ENCODE results near the gene LCOR. TPM values are rescaled to one million over a fixed set of nuclear protein-coding genes. Genes with fewer than 3 reads are reported as not detected.
"Not testable (repeated sequence)": the region's sequence is repeated elsewhere in the genome, so short reads cannot be mapped to it uniquely, and the experiment has no call there.

The LCOR gene
- total RNA-seq, 1 donor from 2014 or later, result 31.3 TPM

DNA sequence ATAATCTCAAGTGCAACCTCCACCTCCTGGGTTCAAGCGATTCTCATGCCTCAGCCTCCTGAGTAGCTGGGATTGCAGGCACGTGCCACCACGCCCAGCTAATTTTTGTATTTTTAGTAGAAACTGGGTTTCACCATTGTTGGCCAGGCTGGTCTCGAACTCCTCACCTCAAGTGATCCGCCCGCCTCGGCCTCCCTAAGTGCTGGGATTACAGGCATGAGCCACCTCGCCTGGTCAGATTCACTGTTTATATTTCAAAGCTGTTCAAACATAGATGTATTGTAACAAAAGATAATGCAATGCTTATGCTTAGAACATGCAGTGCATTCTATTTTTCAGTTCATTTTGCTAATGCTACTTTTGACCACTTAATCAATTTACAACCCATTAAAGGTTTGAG, 111.1 kb downstream of the LCOR start:
- not testable (repeated sequence) for DNase-seq

DNA sequence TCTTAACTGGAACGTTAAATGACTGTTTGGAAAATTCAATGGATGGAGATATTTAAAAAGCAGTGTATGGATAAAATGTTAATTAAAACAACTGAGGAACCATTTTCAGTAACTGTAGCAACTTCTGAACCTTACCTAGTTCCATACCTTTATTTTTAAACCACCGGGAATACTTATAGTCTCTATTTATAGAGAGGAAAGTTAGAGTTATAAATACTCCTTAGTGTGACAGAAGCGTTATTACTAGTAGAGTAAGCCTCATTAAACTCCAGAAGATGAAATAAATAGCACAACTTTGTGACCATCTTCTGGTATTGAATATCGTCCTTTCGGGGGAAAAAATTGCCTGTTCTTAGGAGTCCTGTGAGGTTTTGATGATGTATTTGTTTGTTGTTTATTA, 114.9 kb downstream of the LCOR start:
- DNase-seq, result no peak

DNA sequence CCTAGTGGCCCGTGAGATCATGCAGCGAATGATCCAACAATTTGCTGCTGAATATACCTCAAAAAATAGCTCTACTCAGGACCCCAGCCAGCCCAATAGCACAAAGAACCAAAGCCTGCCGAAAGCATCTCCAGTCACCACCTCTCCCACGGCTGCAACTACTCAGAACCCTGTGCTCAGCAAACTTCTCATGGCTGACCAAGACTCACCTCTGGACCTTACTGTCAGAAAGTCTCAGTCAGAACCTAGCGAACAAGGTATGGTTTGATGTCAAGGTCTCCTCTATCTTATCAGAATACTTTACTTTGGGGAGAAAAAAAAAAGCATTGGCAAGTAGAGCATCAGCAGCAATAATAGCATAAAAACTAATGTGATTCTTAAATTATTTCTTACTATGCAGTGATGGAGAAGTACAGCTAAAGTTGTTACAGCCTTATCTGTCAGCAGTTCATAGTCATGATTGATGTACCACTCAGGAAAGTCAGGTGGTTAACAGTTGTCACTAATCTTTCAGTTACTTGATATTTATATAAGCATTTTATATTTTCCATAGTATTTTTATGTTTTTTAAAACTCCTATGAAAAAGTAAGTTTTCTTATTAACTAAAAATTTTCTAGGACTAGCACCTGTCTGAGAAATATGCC, 117.1 kb downstream of the LCOR start:
- no peak for DNase-seq

DNA sequence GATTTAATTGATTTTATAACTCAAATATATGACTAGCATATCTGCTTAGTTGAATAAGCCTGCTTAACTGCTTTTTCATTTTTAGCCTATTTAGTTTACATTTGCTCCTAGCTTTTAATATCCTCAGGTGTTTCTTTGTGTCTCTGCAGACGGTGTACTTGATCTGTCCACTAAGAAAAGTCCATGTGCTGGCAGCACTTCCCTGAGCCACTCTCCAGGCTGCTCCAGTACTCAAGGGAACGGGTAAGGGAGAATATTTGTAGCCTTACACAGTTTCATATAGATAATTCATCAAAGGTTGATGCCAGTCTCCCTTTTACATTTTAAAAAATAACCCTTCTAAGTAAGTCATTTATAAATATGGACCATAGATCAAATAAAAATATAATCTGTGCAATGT, 119.9 kb downstream of the LCOR start:
- DNase-seq, result no peak

DNA sequence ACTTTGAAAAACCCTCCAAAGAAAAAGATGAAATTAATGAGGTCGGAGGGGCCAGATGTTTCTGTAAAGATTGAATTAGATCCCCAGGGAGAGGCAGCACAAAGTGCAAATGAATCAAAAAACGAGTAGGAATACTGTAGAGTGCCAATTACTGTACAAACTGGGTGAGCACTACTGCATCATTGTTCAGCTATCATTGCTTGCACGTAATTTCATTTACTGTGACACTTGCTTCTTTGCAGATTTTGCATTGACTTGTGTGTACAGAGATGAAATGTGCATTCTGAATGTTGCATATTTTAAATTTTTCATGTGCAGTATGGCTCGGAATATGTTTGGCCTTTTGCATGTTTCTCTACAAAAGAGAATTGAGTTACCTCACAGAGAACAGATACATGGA, 123.7 kb downstream of the LCOR start:
- no peak for DNase-seq

DNA sequence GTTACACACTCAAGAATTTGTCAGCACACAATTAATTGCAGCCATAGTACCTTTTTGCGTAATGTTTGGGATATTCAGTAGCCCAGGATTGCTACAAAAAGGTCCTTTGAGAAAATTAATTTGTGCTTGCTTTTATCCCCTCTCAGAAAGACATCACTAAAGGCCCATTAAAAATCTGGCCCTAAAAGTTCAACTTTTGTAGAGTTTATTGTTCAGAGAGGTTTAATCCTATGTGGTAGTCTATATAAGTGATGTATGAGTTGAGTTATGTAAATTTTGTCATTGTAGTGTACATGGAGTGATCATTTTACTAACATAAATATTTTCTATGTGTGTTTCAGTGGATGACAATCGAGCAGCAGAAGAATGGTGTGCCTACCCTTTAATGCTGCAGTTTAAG, 126.0 kb downstream of the LCOR start:
- no peak for DNase-seq

DNA sequence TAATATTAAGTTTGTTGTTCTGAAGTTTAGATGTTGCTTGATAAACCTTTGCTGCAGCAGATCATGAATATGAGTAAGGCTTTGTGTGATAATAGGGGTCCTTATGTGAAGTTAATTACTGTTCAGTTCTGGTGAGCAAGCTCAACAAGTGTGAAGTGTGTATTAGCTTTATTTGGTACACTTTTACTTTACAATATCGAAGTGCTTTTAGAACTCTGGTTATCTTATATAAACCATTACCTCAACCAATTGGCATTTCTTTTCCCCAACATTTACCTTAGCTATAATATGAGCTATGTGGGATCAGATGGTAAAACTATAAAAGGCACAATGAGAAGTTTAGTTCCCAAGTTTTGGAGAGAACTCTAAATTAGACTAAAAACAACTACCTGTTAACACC, 127.6 kb downstream of the LCOR start:
- DNase-seq, result no peak

DNA sequence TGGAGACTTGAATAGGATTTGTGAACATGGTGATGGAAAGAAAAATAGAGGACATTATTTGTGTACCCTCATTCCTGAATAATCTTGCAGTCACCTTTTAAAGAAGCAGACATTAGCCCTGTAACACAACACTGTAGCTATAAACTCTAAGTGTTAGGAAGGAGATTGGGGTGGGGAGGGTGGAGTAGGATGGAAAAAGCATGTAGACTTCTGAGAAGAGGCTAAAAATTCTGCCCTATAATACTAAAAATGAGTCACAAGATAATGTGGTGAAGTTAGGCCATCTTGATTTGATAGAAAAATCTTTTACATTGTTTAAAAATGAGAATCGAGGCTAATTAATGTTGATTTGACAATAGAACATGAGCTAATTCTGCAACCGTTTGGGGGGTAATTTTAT, 128.8 kb downstream of the LCOR start:
- DNase-seq, result no peak

DNA sequence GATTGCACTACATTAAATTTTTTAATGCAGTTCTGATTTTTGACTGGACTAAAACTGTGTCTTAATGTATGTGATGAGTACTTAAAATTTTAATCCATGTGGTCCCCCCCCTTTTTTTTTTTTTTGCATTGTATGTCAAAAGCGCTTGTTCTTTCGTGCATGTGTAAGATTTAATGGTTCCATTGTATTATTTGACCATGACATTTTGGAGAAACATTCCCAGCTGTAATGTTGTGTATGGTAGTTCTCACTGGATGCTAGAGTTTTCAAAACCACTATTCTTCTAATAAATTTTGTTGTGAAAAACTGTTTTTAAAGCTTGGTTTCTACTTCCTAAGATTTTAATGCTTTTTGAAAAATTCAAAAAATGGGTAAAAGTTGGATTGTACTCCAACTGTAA, 132.0 kb downstream of the LCOR start:
- no peak for DNase-seq

DNA sequence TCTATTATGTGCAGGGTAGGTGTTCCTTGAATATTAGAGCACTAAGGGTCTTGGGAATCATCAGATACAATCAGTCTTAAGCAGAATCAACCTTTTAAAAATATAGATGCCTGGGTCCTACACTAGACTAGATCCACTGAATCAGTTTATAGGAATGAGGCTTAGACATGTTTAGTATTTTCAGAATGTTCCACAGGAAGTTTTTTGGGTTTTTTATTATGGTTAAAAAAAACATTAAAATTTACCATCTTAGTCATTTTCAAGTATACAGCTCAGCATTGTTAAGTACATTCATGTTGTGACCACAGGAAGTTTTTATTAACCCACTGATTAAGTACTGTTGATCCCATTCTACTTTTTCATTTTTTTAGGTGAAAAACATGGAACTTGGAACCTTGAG, 135.7 kb downstream of the LCOR start:
- DNase-seq, result no peak

DNA sequence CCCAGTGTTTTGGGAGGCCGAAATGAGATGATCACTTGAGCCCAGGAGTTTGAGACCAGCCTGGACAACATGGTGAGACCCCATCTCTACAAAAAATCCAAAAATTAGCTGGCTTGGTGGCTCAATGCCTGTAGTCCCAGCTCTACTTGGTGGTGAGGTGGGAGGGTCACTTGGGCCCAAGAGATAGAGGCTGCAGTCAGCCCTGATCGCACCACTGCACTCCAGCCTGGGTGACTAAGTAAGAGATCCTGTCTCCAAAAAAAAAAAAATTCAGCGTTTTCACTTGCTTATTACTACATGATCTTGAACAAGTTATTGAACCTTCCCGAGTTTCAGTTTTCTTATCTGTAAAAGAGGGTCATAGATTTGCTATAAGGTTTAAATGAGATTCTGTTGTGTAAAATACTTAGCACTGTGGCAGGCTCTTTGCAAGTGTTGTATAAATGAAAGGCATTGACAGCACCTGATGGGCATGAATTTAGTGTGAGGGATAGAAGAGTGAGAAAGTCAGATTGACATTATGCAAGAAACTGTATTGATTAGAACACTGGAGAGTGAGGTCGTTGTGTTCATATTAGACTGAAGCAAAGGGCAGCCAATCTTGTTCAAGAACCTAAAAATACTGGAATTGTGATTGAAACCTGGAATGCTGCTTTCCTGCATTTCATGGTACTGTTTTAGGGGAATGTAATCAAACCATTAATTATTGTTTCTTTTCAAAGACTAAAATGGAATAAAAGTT, 136.8 kb downstream of the LCOR start:
- DNase-seq, result no peak

DNA sequence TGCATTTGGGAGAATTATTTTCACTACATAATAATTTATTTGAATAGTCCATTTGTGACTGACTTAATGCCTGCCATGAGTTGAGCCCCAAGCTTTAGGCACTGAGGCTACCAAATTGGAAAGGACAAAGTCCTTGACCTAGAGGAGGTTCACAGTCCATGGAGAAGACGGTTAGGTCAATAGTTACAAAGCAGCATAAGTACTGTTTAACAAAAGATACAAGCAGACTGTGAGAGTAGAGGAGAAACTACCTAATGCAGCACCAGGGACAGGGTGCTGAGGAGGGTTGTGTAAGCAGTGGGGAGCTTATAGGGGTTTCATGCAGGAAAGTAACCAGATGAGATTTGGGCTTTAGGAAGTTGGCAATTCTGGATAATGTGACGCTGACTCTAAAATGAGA, 139.2 kb downstream of the LCOR start:
- DNase-seq, result no peak

DNA sequence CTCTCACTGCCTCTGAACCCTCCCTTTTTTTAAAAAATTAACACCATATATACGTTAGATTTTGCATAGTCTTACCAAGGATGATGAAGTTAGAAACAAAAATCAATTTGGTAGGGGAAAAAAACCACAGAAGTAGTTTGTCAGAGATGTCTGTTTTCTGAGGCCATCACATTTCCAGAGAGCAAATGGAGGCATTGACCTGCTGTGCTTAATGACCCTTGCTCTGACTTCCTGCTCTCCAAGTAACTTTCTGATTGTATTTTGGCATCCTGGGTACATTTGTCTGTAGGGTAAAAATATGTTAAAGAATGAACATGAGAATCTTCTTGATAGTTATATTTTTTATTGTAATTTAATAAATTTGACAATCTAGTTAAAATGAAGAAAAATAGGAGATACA, 140.2 kb downstream of the LCOR start:
- DNase-seq, result no peak

DNA sequence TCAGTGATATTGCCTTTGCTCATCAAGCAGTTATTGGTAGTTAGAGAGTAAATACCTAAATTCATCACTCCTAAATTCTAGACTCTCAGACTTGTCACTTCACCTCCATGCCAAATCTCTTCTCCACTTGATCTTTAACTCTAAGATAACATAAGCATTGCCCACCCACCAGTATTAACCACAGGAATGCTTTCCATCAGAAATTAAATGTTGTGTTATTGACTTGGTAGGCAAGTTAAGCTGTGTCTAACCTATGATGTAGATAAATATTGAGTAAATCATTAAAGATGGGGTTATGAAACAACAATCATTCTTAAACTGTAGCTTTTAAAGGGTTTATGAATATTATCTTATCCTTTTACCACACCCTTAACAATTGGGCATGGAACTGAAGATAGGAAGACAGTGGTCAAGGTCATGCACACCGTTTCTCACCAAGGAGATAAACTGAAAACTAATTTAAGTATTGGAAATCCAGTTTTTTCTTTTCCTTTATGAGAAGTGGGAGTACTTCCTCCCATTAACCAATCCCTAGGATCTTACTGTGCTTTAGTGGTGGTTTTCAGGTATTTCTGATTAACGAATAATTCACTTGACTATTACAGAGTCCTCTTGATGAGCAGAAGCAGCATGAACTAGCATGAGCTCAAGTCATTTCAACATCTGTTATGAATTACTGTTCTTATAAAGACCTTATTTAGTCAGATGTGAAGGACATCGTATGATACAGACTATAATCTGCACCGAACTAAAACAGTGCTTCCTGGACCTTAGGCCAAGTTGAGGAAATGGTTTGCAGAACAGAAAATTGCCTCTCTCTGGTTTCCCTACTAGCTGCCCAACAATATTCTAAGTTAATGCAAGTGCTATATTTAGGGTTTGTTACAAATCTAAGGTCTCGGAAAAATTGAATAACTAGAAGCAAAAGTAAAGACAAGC, 142.0 kb downstream of the LCOR start:
- peak; percentile 12 for DNase-seq

DNA sequence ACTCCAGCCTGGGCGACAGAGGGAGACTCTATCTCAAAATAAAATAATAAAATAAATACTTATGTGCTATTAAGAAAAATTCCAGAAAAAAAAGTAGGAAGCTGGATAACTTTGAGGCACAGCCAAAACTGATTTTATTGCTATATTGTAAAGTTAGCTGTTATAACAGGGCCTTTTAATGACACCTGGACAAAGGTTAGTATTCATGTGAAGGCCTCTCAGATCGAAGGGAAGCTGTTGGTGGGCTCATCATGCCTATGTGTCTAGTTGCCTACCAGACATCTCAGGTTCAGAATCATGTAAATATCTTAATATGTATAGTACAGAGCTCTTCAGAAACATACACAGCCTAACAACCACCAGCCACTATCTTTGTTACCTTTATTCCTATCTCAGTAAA, 143.0 kb downstream of the LCOR start:
- DNase-seq, result no peak

DNA sequence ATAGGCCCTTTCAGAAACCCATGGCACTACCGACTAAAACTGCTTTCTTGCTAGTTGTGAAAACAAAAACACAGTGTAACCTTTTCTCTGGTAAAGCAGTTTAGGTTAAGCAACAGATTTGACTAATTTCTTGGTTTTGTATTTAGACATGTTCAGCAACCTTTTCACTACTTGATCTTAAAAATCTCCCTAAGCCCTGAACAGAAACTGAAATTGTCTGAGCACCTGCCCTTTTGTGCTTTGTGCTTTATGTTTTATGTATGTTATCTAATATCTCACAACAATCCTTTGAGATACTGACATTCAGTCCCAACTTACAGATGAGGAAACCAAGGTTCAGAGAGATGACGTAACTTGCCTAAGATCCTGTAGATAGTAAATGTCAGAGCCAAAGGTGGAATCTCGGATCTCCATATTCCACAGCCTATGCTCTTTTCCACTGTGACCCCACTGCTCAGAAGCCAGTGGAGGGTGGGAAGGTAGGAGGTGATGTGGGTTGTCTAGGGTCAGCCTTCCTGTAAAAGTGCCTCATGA, 146.6 kb downstream of the LCOR start:
- no peak for DNase-seq

DNA sequence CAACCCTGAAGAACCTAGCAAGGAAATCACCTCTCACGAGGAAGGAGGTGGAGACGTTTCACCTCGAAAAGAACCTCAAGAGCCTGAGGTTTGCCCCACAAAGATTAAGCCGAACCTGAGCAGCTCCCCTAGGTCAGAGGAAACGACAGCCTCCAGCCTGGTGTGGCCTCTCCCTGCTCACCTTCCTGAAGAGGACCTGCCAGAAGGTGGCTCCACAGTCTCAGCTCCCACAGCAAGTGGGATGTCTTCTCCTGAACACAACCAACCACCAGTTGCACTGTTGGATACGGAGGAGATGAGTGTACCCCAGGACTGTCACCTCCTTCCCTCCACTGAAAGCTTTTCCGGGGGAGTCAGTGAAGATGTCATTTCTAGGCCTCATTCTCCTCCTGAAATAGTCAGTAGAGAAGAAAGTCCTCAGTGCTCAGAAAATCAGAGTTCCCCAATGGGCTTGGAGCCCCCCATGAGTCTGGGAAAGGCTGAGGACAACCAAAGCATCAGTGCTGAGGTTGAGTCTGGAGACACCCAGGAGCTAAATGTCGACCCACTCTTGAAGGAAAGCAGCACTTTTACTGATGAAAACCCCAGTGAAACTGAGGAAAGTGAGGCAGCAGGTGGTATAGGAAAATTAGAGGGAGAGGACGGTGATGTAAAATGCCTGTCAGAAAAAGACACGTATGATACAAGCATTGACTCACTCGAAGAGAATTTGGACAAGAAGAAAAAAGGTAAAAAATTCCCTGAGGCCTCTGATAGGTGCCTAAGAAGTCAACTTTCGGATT, 150.2 kb downstream of the LCOR start:
- DNase-seq, result no peak

DNA sequence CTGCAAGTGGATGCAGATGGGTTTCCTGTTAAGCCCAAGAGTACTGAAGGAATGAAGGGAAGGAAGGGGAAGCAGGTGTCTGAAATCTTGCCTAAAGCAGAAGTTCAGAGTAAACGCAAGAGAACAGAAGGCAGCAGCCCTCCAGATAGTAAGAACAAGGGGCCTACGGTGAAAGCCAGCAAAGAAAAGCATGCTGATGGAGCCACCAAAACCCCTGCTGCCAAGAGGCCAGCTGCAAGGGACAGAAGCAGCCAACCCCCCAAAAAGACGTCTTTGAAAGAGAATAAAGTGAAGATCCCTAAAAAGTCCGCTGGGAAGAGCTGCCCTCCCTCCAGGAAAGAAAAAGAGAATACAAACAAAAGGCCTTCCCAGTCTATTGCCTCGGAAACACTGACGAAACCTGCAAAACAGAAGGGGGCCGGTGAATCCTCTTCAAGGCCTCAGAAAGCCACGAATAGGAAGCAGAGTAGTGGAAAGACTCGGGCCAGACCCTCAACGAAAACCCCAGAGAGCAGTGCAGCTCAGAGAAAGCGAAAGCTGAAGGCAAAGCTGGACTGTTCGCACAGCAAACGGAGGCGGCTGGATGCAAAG, 152.5 kb downstream of the LCOR start:
- peak; percentile 23 for DNase-seq

DNA sequence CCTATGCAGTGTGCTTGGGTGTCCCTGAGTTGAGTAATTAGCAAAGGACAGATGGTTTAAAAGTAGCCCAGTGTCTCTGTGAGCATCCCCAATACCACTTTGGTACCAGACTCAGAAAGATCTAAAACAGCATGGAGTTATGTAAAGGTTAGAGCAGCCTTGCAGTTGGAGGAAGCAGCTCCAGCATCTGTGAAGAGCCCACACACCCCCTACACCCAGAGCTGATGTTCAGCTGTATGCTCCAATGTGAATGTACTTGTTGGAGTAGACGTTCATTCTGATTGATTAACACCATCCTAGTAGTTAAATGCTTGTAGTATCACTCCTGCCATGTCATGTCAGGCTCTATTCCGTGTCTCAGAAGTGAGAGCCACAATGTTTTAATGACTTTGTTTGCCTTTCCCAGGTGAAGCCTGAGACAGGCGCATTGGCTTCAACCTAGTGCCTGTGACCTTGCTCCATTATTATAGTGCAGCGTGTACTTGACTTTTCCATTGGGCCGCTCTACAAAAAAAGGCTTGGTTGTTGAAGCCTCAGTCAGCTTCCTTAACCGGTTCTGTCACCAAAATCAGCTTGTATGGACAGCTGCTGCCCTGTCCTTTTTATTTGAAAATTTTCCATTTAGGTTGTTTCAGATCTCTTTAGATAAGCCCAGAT, 154.2 kb downstream of the LCOR start:
- DNase-seq, result no peak

DNA sequence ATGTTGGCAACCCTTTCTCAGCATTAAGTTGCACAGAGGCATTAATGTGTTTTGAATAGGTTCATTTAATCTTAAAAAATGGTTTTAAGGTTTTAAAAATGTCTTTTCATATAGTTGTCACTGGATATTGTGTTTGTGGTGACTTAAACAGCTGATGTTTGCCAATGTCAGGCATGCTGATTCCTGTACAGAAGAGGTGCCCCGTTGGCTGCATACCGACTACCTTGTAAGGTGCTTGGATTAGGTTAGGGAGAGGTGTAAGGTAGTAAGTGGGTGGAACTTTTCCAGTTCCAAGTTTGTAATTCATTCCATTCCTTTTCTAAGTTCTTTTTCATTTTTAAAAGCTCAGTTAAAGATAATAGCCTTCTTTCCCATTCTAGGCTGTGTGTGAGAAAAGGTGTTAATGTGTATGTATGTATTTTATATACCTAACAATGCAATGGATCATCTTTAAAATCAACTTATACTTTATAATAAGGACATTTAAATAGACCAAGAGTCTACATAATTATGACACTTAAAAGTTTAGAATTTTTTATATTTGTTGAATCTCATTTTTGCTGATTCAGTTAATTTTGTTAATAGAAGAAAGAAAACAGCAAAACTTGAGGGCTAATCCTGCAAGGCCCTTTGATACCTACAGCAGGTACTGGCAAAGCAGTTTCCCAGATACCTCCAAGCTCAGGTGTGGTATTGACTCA, 155.2 kb downstream of the LCOR start:
- DNase-seq, result no peak

DNA sequence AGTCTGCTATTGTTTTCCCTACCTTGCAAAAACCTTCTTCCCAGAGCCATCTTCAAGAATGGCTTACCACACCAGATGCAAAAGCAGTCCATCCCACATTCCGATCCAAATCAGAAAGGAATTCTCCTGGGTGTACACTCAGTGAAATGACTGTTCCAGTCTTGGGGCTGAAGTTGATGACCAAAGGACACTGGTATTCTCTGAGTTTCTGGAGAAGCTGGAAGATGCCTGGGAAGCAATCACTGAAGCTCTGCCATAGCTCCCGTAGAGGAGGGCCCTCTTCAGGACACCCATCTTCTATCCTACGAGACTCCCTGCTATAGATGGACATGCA, 155.7 kb downstream of the LCOR start:
- no peak for DNase-seq

Measured in skin of body (tissue), 2 donors.